HCT116 (cell line): ENCODE data around the gene MTIF3. TPM values are rescaled to one million over a fixed set of nuclear protein-coding genes. Genes with fewer than 3 reads are reported as not detected.

Experiments used
- ATAC-seq: fragments of 200-7000 bp; cut with Tn5 transposase; 2 replicates; pipeline ENCODE4 v1.9.1; 2020; ENCODE audit warnings: mild to moderate bottlenecking, moderate library complexity
- BruUV-seq: library from RNA; stranded (reverse); fragments of 400-500 nt; replicated peaks from 2 replicates; lab custom pipeline; 2021; lab: Mats Ljungman, UMichigan
- CTCF ChIA-PET: fragments of 300-600 bp; sonication (Branson Sonifier 250); formaldehyde crosslinking; loops from one replicate; lab custom pipeline; 2021; ENCODE audit warnings: antibody characterized with exemption; lab: Charles Lee
- POLR2A ChIA-PET: fragments of 300-600, 350-600 bp; sonication (Branson Sonifier 250); formaldehyde crosslinking; loops from one replicate; lab custom pipeline; 2021; ENCODE audit warnings: antibody characterized with exemption; lab: Charles Lee
- RAD21 ChIA-PET, 2 experiments: fragments of 300-600 bp; sonication (Branson Sonifier 250); formaldehyde crosslinking; loops; one replicate each; lab custom pipeline; 2023; ENCODE audit warnings: low total read pairs in 2 of 2; ENCODE audit not compliant: uncharacterized antibody in 2 of 2, unreplicated experiment in 2 of 2, low non-redundant PET in 1 of 2; lab: Charles Lee
- DNase-seq: peaks from one replicate; pipeline ENCODE4 v3.0.0-alpha.2; 2010; ENCODE audit warnings: low read depth, low spot score
- H2AFZ ChIP-seq: fragments of 200-600 bp; shearing (Covaris generic), sonication (generic); 2 replicates; pipeline ENCODE4 v1.6.1; 2017; ENCODE audit warnings: low read depth, mixed run types, mixed read lengths, antibody characterized with exemption, low read length; ENCODE audit not compliant: poor library complexity, severe bottlenecking
- H3K27ac ChIP-seq: 2 replicates; pipeline ENCODE4 v1.5.1; 2012; ENCODE audit warnings: low read depth, low read length
- H3K27me3 ChIP-seq: fragments of 200-600 bp; sonication (generic); 2 replicates; pipeline ENCODE4 v1.6.1; 2016; ENCODE audit warnings: mixed run types, low read length, mixed read lengths; ENCODE audit not compliant: insufficient read depth
- H3K36me3 ChIP-seq, 2 experiments: fragments of 200-500 bp in 1 of 2; fragments of 200-600 bp in 1 of 2; sonication (Bioruptor generic) in 1 of 2; sonication (generic) in 1 of 2; 2 replicates each; pipeline versions ENCODE4 v1.5.1 to v1.6.1; 2014 to 2016; ENCODE audit warnings: low read length in 2 of 2, inconsistent platforms in 1 of 2, mixed read lengths in 1 of 2, mixed run types in 1 of 2; ENCODE audit not compliant: insufficient read depth in 2 of 2, control insufficient read depth in 1 of 2
- H3K4me1 ChIP-seq, 2 experiments: fragments of 200-600 bp in 1 of 2; sonication (generic) in 1 of 2; 2 replicates each; pipeline versions ENCODE4 v1.5.1 to v1.6.1; 2012 to 2017; ENCODE audit warnings: low read length in 2 of 2, inconsistent platforms in 1 of 2, mild to moderate bottlenecking in 1 of 2, mixed read lengths in 1 of 2, mixed run types in 1 of 2, moderate library complexity in 1 of 2; ENCODE audit not compliant: insufficient read depth in 2 of 2, control insufficient read depth in 1 of 2
- H3K4me2 ChIP-seq: fragments of 200-600 bp; sonication (generic); 2 replicates; pipeline ENCODE4 v1.6.1; 2017; ENCODE audit warnings: mixed run types, low read length, mixed read lengths
- H3K4me3 ChIP-seq, 2 experiments: fragments of 200-600 bp in 1 of 2; sonication (generic) in 1 of 2; replicated peaks in 1 of 2; 2 replicates each; pipeline ENCODE4 v1.5.1; 2011 to 2016; ENCODE audit warnings: low read length in 2 of 2, control low read depth in 1 of 2, low read depth in 1 of 2, mild to moderate bottlenecking in 1 of 2, mixed read lengths in 1 of 2, mixed run types in 1 of 2
- H3K79me2 ChIP-seq: fragments of 200-600 bp; sonication (generic); 2 replicates; pipeline ENCODE4 v1.6.1; 2017; ENCODE audit warnings: mild to moderate bottlenecking, mixed run types, low read length, moderate library complexity, mixed read lengths; ENCODE audit not compliant: insufficient read depth
- H3K9ac ChIP-seq: fragments of 200-600 bp; sonication (generic); 2 replicates; pipeline ENCODE4 v1.6.1; 2016; ENCODE audit warnings: low read length, mixed read lengths
- H3K9me2 ChIP-seq: fragments of 200-600 bp; sonication (generic), shearing (Covaris generic); 2 replicates; pipeline ENCODE4 v1.6.1; 2017; ENCODE audit warnings: mixed run types, mild to moderate bottlenecking, moderate library complexity; ENCODE audit not compliant: insufficient read depth
- H3K9me3 ChIP-seq, 2 experiments: fragments of 200-500 bp in 1 of 2; fragments of 200-600 bp in 1 of 2; sonication (Bioruptor generic) in 1 of 2; sonication (generic) in 1 of 2; 2 replicates each; pipeline ENCODE4 v1.6.1; 2014 to 2017; ENCODE audit warnings: low read length in 2 of 2, mixed read lengths in 2 of 2, inconsistent platforms in 1 of 2, low read depth in 1 of 2, mild to moderate bottlenecking in 1 of 2, mixed run types in 1 of 2, moderate library complexity in 1 of 2; ENCODE audit not compliant: control insufficient read depth in 1 of 2, insufficient read depth in 1 of 2
- H4K20me1 ChIP-seq: fragments of 200-600 bp; sonication (generic), shearing (Covaris generic); 2 replicates; pipeline ENCODE4 v1.6.1; 2017; ENCODE audit warnings: mixed run types, mild to moderate bottlenecking, moderate library complexity; ENCODE audit not compliant: insufficient read depth
- ATF3 ChIP-seq: IDR thresholded peaks from 2 replicates; pipeline ENCODE4 v1.6.1; 2012
- CBX3 ChIP-seq: IDR thresholded peaks from 2 replicates; pipeline ENCODE4 v1.6.1; 2012; ENCODE audit warnings: low read depth
- CEBPB ChIP-seq: IDR thresholded peaks from 2 replicates; pipeline ENCODE4 v1.6.1; 2012; ENCODE audit warnings: low read depth
- CTCF ChIP-seq, 3 experiments: fragments of 200-600 bp in 1 of 3; sonication (generic) in 1 of 3; IDR thresholded peaks in 2 of 3; conservative IDR thresholded peaks in 1 of 3; 2 replicates each; pipeline ENCODE4 v1.5.1; 2012 to 2017; ENCODE audit warnings: low read depth in 2 of 3, low read length in 2 of 3, antibody characterized with exemption in 1 of 3, borderline replicate concordance in 1 of 3, control low read depth in 1 of 3, mild to moderate bottlenecking in 1 of 3, mixed read lengths in 1 of 3, mixed run types in 1 of 3, moderate library complexity in 1 of 3; ENCODE audit not compliant: insufficient read depth in 1 of 3
- ELF1 ChIP-seq: IDR thresholded peaks from 2 replicates; pipeline ENCODE4 v1.6.1; 2012; ENCODE audit warnings: low read depth, borderline replicate concordance
- EZH2 ChIP-seq: fragments of 200-600 bp; sonication (generic); IDR thresholded peaks from 2 replicates; pipeline ENCODE4 v1.6.1; 2017; ENCODE audit warnings: antibody characterized with exemption, mixed run types
- FOSL1 ChIP-seq: IDR thresholded peaks from 2 replicates; pipeline ENCODE4 v1.6.1; 2012; ENCODE audit warnings: low read depth
- MAX ChIP-seq: IDR thresholded peaks from 2 replicates; pipeline ENCODE4 v1.6.1; 2012
- POLR2AphosphoS5 ChIP-seq: IDR thresholded peaks from 2 replicates; pipeline ENCODE4 v1.6.1; 2011; ENCODE audit warnings: mild to moderate bottlenecking, low read depth, low read length, moderate library complexity
- REST ChIP-seq: IDR thresholded peaks from 2 replicates; pipeline ENCODE4 v1.6.1; 2012; ENCODE audit warnings: low read depth
- SIN3A ChIP-seq: IDR thresholded peaks from 2 replicates; pipeline ENCODE4 v1.6.1; 2012; ENCODE audit warnings: low read depth
- SP1 ChIP-seq: IDR thresholded peaks from 2 replicates; pipeline ENCODE4 v1.6.1; 2012; ENCODE audit warnings: low read depth
- SRF ChIP-seq: IDR thresholded peaks from 2 replicates; pipeline ENCODE4 v1.6.1; 2012; ENCODE audit warnings: low read depth
- TCF7L2 ChIP-seq: IDR thresholded peaks from 2 replicates; pipeline ENCODE4 v1.7.0; 2011; ENCODE audit warnings: borderline replicate concordance, inconsistent platforms; ENCODE audit not compliant: insufficient read depth, insufficient read length; ENCODE audit errors: extremely low read depth
- YY1 ChIP-seq: IDR thresholded peaks from 2 replicates; pipeline ENCODE4 v1.6.1; 2011; ENCODE audit warnings: low read length, low read depth, moderate library complexity, mild to moderate bottlenecking; ENCODE audit not compliant: insufficient replicate concordance; ENCODE audit errors: extremely low read depth
- ZFX ChIP-seq: fragments of 450-650 bp; IDR thresholded peaks from 2 replicates; pipeline ENCODE4 v1.6.1; 2017
- ZNF274 ChIP-seq: fragments of 200-500 bp; sonication (Bioruptor generic); IDR thresholded peaks from 2 replicates; pipeline ENCODE4 v1.6.1; 2014; ENCODE audit warnings: mild to moderate bottlenecking, low read depth, low read length, inconsistent platforms
- intact Hi-C: fragments of 100-400 bp; cut with micrococcal nuclease; formaldehyde crosslinking; loops from 2 replicates; pipeline ENCODE4 v1.10.0; 2022
- total RNA-seq: library from RNA; stranded (reverse); gene quantifications from one replicate; pipeline ENCODE4 v1.2.1, GENCODE V29; 2021; ENCODE audit not compliant: unreplicated experiment

MTIF3 gene
- total RNA-seq, 1 experiment from 2014 or later: 27.8 TPM

- peaks cover 0 to 4% of the 10 kb centered on the region in 2 experiments; a peak in 2 of 4 replicates for H3K4me1 ChIP-seq
- ChIA-PET CTCF (interaction anchor here (0.6 to 2.6 kb wide), 2 partner anchors 122 to 415 kb away, joined by 3 to 6 read pairs; no protein-coding TSS in a partner anchor), RAD21 (no interaction called here), POLR2A (no interaction called here)
- intact Hi-C loops: no loop called here
- no peak overlapping the region for H3K4me2 ChIP-seq
- no peaks in the 10 kb centered on the region for H3K36me3 ChIP-seq
- no peaks in the 10 kb centered on the region for H3K79me2 ChIP-seq
- TF ChIP-seq ZNF274: no peak
- TF ChIP-seq ATF3: no peak
- TF ChIP-seq ELF1: no peak
- no peak for TF ChIP-seq SP1
- no peak for TF ChIP-seq REST
- TF ChIP-seq MAX: no peak
- no peak for TF ChIP-seq ZFX
- TF ChIP-seq YY1: no peak
- no peak for TF ChIP-seq SIN3A
- TF ChIP-seq POLR2AphosphoS5: no peak
- TF ChIP-seq EZH2: no peak
- no peak for TF ChIP-seq SRF
- no peak for TF ChIP-seq TCF7L2
- no peak for TF ChIP-seq FOSL1
- TF ChIP-seq CEBPB: no peak
- no peak for TF ChIP-seq CTCF (IDR thresholded peaks at IDR 0.05 in 2 of 3, conservative IDR thresholded peaks at IDR 0.05 in 1 of 3; ENCODE audit: borderline replicate concordance in 1 of 3, insufficient read depth in 1 of 3, low read depth in 2 of 3, low read length in 2 of 3)
- TF ChIP-seq CBX3: no peak
- H3K9me2 ChIP-seq: no peaks in the 10 kb centered on the region
- H3K4me3 ChIP-seq: no peak overlapping the region
- H3K9me3 ChIP-seq: no peaks in the 10 kb centered on the region
- no peaks in the 10 kb centered on the region for H4K20me1 ChIP-seq
- H3K27me3 ChIP-seq: peaks cover 19% of the 10 kb centered on the region; the same call in 1 of the 2 replicates
- H3K9ac ChIP-seq: no peak overlapping the region
- ATAC-seq (no peak), DNase-seq (no peak)
- no TSS peak for BruUV-seq
- H2AFZ ChIP-seq: no peak overlapping the region
- no peak overlapping the region for H3K27ac ChIP-seq
Observed at GRCh38 chr13:27411341-27411740, 39.0 kb downstream of the MTIF3 start.
